HUDEP-2 (cell line): Measurements from ENCODE around the gene ARID1A.

Source experiments
- DNase-seq, 76 experiments: peaks; one replicate each; lab custom pipeline; 2025; ENCODE audit not compliant: unreplicated experiment in 76 of 76; lab: John Stamatoyannopoulos, UW

Gene ARID1A

GRCh38 chr1:26754086-26754874 lies 58.5 kb downstream of the ARID1A start:
- peak in 1 of 76 experiments; percentile 5 for DNase-seq

GRCh38 chr1:26758358-26758757 lies 62.5 kb downstream of the ARID1A start:
- DNase-seq: no peak

GRCh38 chr1:26759531-26759930 lies 63.7 kb downstream of the ARID1A start:
- no peak for DNase-seq

- no peak for DNase-seq
Observed at GRCh38 chr1:26761217-26761616, 65.4 kb downstream of the ARID1A start.

GRCh38 chr1:26767714-26768113 lies 71.9 kb downstream of the ARID1A start:
- DNase-seq: no peak

- DNase-seq: no peak
Observed at GRCh38 chr1:26768755-26769154, 72.9 kb downstream of the ARID1A start.

GRCh38 chr1:26771285-26771642 lies 75.4 kb downstream of the ARID1A start:
- DNase-seq: no peak

- peak in 42 of 76 experiments; percentile 3 to 66 (median 36) for DNase-seq
Observed at GRCh38 chr1:26771643-26772321, 76.0 kb downstream of the ARID1A start.

- DNase-seq: no peak
Observed at GRCh38 chr1:26772687-26773086, 76.9 kb downstream of the ARID1A start.

- DNase-seq: no peak
Observed at GRCh38 chr1:26774462-26774861, 78.6 kb downstream of the ARID1A start.

GRCh38 chr1:26775666-26776065 lies 79.9 kb downstream of the ARID1A start:
- no peak for DNase-seq

- peak in 34 of 76 experiments; percentile 5 to 68 (median 28) for DNase-seq
Observed at GRCh38 chr1:26779098-26779668, 83.4 kb downstream of the ARID1A start.

GRCh38 chr1:26780344-26780957 lies 84.6 kb downstream of the ARID1A start:
- DNase-seq: no peak

GRCh38 chr1:26781206-26781825 lies 85.5 kb downstream of the ARID1A start:
- DNase-seq: no peak

- no peak for DNase-seq
Observed at GRCh38 chr1:26782521-26783212, 86.9 kb downstream of the ARID1A start.

GRCh38 chr1:26783646-26784022 lies 87.8 kb downstream of the ARID1A start:
- DNase-seq: no peak

- DNase-seq: peak in 71 of 76 experiments; percentile 29 to 93 (median 68)
Observed at GRCh38 chr1:26784023-26784871, 88.4 kb downstream of the ARID1A start.

- no peak for DNase-seq
Observed at GRCh38 chr1:26784886-26785285, 89.1 kb downstream of the ARID1A start.
